GM20000 (cell line): ENCODE results near the gene HSF2BP.

Source experiments
- DNase-seq: peaks from one replicate; pipeline ENCODE4 v3.0.0; 2012; ENCODE audit warnings: low spot score
- CTCF ChIP-seq: IDR thresholded peaks from 2 replicates; pipeline ENCODE4 v1.5.1; 2012; ENCODE audit warnings: mild to moderate bottlenecking, control low read depth; ENCODE audit errors: extremely low read depth, missing control alignments

Gene HSF2BP

GRCh38 chr21:43659136-43660000 lies at the start of gene HSF2BP, which contains the start of gene RRP1B:
HSF2BP (minus strand) TSS chr21:43659488; CDS start chr21:43658096, 1,392 bp downstream.
RRP1B (plus strand) TSS chr21:43659560; CDS start chr21:43659665, 105 bp downstream.
- DNase-seq = peak; percentile 97

GRCh38 chr21:43708745-43709381 lies 49.6 kb upstream of the HSF2BP start:
- no peak for DNase-seq
- TF ChIP-seq CTCF = no peak

More at GRCh38 chr21:43659136-43660000, at the start of gene HSF2BP, which contains the start of gene RRP1B:
- TF ChIP-seq CTCF = no peak

- no peak for DNase-seq
These were observed 48.2 kb upstream of the HSF2BP start for GRCh38 chr21:43707462-43707861.

GRCh38 chr21:43703035-43703880 lies 44.0 kb upstream of the HSF2BP start:
- no peak for DNase-seq
- TF ChIP-seq CTCF = no peak

More at GRCh38 chr21:43707462-43707861, 48.2 kb upstream of the HSF2BP start:
- no peak for TF ChIP-seq CTCF

- no peak for TF ChIP-seq CTCF
- no peak for DNase-seq
These were observed 43.4 kb upstream of the HSF2BP start for GRCh38 chr21:43702785-43703034.

- no peak for DNase-seq
- no peak for TF ChIP-seq CTCF
These were observed 42.9 kb upstream of the HSF2BP start for GRCh38 chr21:43701936-43702784.
